Panc1 (cell line): Measurements from ENCODE around the gene CASQ1. TPM values are rescaled to one million over a fixed set of nuclear protein-coding genes. Genes with fewer than 3 reads are reported as not detected.

Source experiments
- ATAC-seq: fragments of 200-7000 bp; cut with Tn5 transposase; 2 replicates; pipeline ENCODE4 v1.9.1; 2020; ENCODE audit warnings: mild to moderate bottlenecking, moderate library complexity
- BruUV-seq: library from RNA; stranded (reverse); fragments of 400-500 nt; replicated peaks from 2 replicates; lab custom pipeline; 2021; lab: Mats Ljungman, UMichigan
- CTCF ChIA-PET: fragments of 300-600 bp; sonication (Branson Sonifier 250); formaldehyde crosslinking; loops from one replicate; lab custom pipeline; 2022; ENCODE audit warnings: antibody characterized with exemption; lab: Charles Lee
- POLR2A ChIA-PET: fragments of 300-600 bp; sonication (Branson Sonifier 250); formaldehyde crosslinking; loops from one replicate; lab custom pipeline; 2022; ENCODE audit warnings: antibody characterized with exemption; lab: Charles Lee
- DNase-seq: peaks from one replicate; pipeline ENCODE4 v3.0.0-alpha.2; 2010; ENCODE audit warnings: low read depth, low spot score
- H3K27ac ChIP-seq: 2 replicates; pipeline ENCODE4 v1.5.1; 2011; ENCODE audit warnings: mild to moderate bottlenecking, low read length, inconsistent platforms
- H3K27me3 ChIP-seq: fragments of 200-500 bp; sonication (Bioruptor generic); 2 replicates; pipeline ENCODE4 v1.6.0; 2014; ENCODE audit warnings: low read length, inconsistent platforms; ENCODE audit not compliant: control insufficient read depth, insufficient read depth
- H3K36me3 ChIP-seq: fragments of 200-500 bp; sonication (Bioruptor generic); 2 replicates; pipeline ENCODE4 v1.5.1; 2014; ENCODE audit warnings: inconsistent platforms, mild to moderate bottlenecking, low read length, moderate library complexity; ENCODE audit not compliant: control insufficient read depth, insufficient read depth
- H3K4me1 ChIP-seq: 2 replicates; pipeline ENCODE4 v1.5.1; 2011; ENCODE audit warnings: inconsistent platforms, mild to moderate bottlenecking, low read length, moderate library complexity; ENCODE audit not compliant: control insufficient read depth, insufficient read depth
- H3K4me3 ChIP-seq, 2 experiments: 2 replicates each; pipeline ENCODE4 v1.5.1; 2011 to 2012; ENCODE audit warnings: low read depth in 2 of 2, low read length in 2 of 2, mild to moderate bottlenecking in 2 of 2, inconsistent platforms in 1 of 2, moderate library complexity in 1 of 2
- H3K9me3 ChIP-seq: fragments of 200-500 bp; sonication (Bioruptor generic); 2 replicates; pipeline ENCODE4 v1.5.1; 2014; ENCODE audit warnings: low read depth, mild to moderate bottlenecking, inconsistent platforms, low read length, moderate library complexity; ENCODE audit not compliant: control insufficient read depth, insufficient read depth
- CTCF ChIP-seq: fragments of 450-650 bp; IDR thresholded peaks from 2 replicates; pipeline ENCODE4 v1.5.1; 2017; ENCODE audit warnings: mild to moderate bottlenecking
- POLR2AphosphoS5 ChIP-seq: IDR thresholded peaks from 2 replicates; pipeline ENCODE4 v1.6.1; 2012; ENCODE audit warnings: mild to moderate bottlenecking, low read depth, low read length, moderate library complexity
- REST ChIP-seq, 2 experiments: IDR thresholded peaks; 2 replicates each; pipeline ENCODE4 v1.6.1; 2011 to 2012; ENCODE audit warnings: low read depth in 2 of 2, control low read depth in 1 of 2, low read length in 1 of 2, mild to moderate bottlenecking in 1 of 2, moderate library complexity in 1 of 2; ENCODE audit not compliant: insufficient read depth in 1 of 2
- SIN3A ChIP-seq: IDR thresholded peaks from 2 replicates; pipeline ENCODE4 v1.6.1; 2012; ENCODE audit warnings: low read depth, mild to moderate bottlenecking, low read length, moderate library complexity, borderline replicate concordance; ENCODE audit not compliant: insufficient read depth
- TCF7L2 ChIP-seq: IDR thresholded peaks from 2 replicates; pipeline ENCODE4 v1.6.1; 2011; ENCODE audit warnings: mild to moderate bottlenecking, low read depth, low read length, inconsistent platforms
- in situ Hi-C: cut with HindIII; loops from 2 replicates; pipeline ENCODE4 v1.10.0; 2016; ENCODE audit warnings: low sequenced_read_pairs, low pct_unique_long_range_greater_than_20kb
- intact Hi-C: fragments of 100-400 bp; cut with micrococcal nuclease; formaldehyde crosslinking; loops from one replicate; pipeline ENCODE4 v1.10.0; 2022; ENCODE audit not compliant: unreplicated experiment
- total RNA-seq: library from RNA; stranded (reverse); gene quantifications from one replicate; pipeline ENCODE4 v1.2.1, GENCODE V29; 2021; ENCODE audit not compliant: unreplicated experiment

The CASQ1 gene
- total RNA-seq, 1 experiment from 2014 or later = not detected

GRCh38 chr1:160164121-160164520, 26.3 kb upstream of the CASQ1 start:
- intact Hi-C loops (no loop called here), in situ Hi-C loops (no loop called here)
- no peaks in the 10 kb centered on the region for H3K36me3 ChIP-seq
- peaks cover 15% of the 10 kb centered on the region for H3K27me3 ChIP-seq
- H3K4me1 ChIP-seq = no peaks in the 10 kb centered on the region
- no peaks in the 10 kb centered on the region for H3K9me3 ChIP-seq
- ChIA-PET CTCF (no interaction called here), POLR2A (no interaction called here)
- no peak for ATAC-seq
- TF ChIP-seq REST (IDR thresholded peaks at IDR 0.05; ENCODE audit: insufficient read depth in 1 of 2, low read depth in 2 of 2, low read length in 1 of 2) = no peak
- TF ChIP-seq TCF7L2 = no peak
- no peak for TF ChIP-seq CTCF
- TF ChIP-seq SIN3A = no peak
- no peak for TF ChIP-seq POLR2AphosphoS5
- H3K4me3 ChIP-seq = no peak overlapping the region
- no peak overlapping the region for H3K27ac ChIP-seq
- no peak for DNase-seq
- no TSS peak for BruUV-seq

- intact Hi-C loops (no loop called here), in situ Hi-C loops (no loop called here)
- Histone ChIP-seq H3K4me3 (no peak overlapping the region), H3K27me3 (peaks cover 15% of the 10 kb centered on the region), H3K27ac (no peak overlapping the region), H3K4me1 (no peaks in the 10 kb centered on the region), H3K9me3 (no peaks in the 10 kb centered on the region), H3K36me3 (no peaks in the 10 kb centered on the region)
- no TSS peak for BruUV-seq
- no peak for ATAC-seq
- ChIA-PET CTCF (no interaction called here), POLR2A (no interaction called here)
- DNase-seq = no peak
- no peak for TF ChIP-seq CTCF
- no peak for TF ChIP-seq SIN3A
- TF ChIP-seq REST (IDR thresholded peaks at IDR 0.05; ENCODE audit: insufficient read depth in 1 of 2, low read depth in 2 of 2, low read length in 1 of 2) = no peak
Measured at GRCh38 chr1:160166166-160166868, 24.1 kb upstream of the CASQ1 start.
